OCI-LY3 (cell line): ENCODE data around the gene ALDH3A1.

Experiments
- CTCF ChIP-seq: fragments of 200-600, 300-600 bp; sonication (generic); IDR thresholded peaks from 2 replicates; pipeline ENCODE4 v1.5.1; 2014; ENCODE audit warnings: antibody characterized with exemption, low read length, low read depth
- EZH2phosphoT487 ChIP-seq: fragments of 200-600 bp; shearing (Covaris generic); IDR thresholded peaks from 2 replicates; pipeline ENCODE4 v1.6.1; 2018; ENCODE audit warnings: antibody characterized with exemption, mixed run types, low read depth

GRCh38 chr17:19748807-19749193 is 702 bp upstream of the ALDH3A1 start:
- TF ChIP-seq CTCF, result no peak
- no peak for TF ChIP-seq EZH2phosphoT487
